Calu3 (cell line): ENCODE data around the gene ZNF565. TPM values are rescaled to one million over a fixed set of nuclear protein-coding genes. Genes with fewer than 3 reads are reported as not detected.

Source experiments
- BruUV-seq: library from RNA; stranded (reverse); fragments of 400-500 nt; replicated peaks from 2 replicates; lab custom pipeline; 2021; lab: Mats Ljungman, UMichigan
- CTCF ChIA-PET: fragments of 300-600 bp; sonication (Branson Sonifier 250); formaldehyde crosslinking; loops from one replicate; lab custom pipeline; 2022; ENCODE audit warnings: antibody characterized with exemption; lab: Charles Lee
- DNase-seq: peaks from one replicate; pipeline ENCODE4 v3.0.0; 2022
- H3K27ac Mint-ChIP-seq: one replicate; pipeline ENCODE4 v1.8.0; 2022; ENCODE audit warnings: mixed read lengths; ENCODE audit not compliant: unreplicated experiment
- H3K27me3 Mint-ChIP-seq: one replicate; pipeline ENCODE4 v1.8.0; 2022; ENCODE audit warnings: mixed read lengths; ENCODE audit not compliant: unreplicated experiment
- H3K36me3 Mint-ChIP-seq: one replicate; pipeline ENCODE4 v1.8.0; 2022; ENCODE audit warnings: mild to moderate bottlenecking, moderate library complexity, mixed read lengths; ENCODE audit not compliant: insufficient read depth, unreplicated experiment
- H3K4me1 Mint-ChIP-seq: one replicate; pipeline ENCODE4 v1.8.0; 2022; ENCODE audit warnings: mild to moderate bottlenecking, low read depth, mixed read lengths; ENCODE audit not compliant: unreplicated experiment
- H3K4me3 Mint-ChIP-seq: one replicate; pipeline ENCODE4 v1.8.0; 2022; ENCODE audit warnings: mild to moderate bottlenecking, low read depth, moderate library complexity, mixed read lengths; ENCODE audit not compliant: unreplicated experiment
- H3K9me3 Mint-ChIP-seq: one replicate; pipeline ENCODE4 v1.8.0; 2022; ENCODE audit warnings: low read depth, mixed read lengths; ENCODE audit not compliant: unreplicated experiment
- intact Hi-C: fragments of 100-400 bp; cut with micrococcal nuclease; formaldehyde crosslinking; loops from one replicate; pipeline ENCODE4 v1.10.0; 2022; ENCODE audit not compliant: unreplicated experiment
- total RNA-seq: library from RNA; stranded (reverse); gene quantifications from 2 replicates; pipeline ENCODE4 v1.2.3, GENCODE V29; 2022
- TF ChIP-seq, protein P1 (sequence below): fragments of 200-600 bp; IDR thresholded peaks from one replicate; pipeline ENCODE4 v1.8.0; 2022; ENCODE audit warnings: antibody characterized with exemption; ENCODE audit not compliant: unreplicated experiment

ZNF565 gene
- total RNA-seq, 1 experiment from 2014 or later, result 6.3 TPM

DNA sequence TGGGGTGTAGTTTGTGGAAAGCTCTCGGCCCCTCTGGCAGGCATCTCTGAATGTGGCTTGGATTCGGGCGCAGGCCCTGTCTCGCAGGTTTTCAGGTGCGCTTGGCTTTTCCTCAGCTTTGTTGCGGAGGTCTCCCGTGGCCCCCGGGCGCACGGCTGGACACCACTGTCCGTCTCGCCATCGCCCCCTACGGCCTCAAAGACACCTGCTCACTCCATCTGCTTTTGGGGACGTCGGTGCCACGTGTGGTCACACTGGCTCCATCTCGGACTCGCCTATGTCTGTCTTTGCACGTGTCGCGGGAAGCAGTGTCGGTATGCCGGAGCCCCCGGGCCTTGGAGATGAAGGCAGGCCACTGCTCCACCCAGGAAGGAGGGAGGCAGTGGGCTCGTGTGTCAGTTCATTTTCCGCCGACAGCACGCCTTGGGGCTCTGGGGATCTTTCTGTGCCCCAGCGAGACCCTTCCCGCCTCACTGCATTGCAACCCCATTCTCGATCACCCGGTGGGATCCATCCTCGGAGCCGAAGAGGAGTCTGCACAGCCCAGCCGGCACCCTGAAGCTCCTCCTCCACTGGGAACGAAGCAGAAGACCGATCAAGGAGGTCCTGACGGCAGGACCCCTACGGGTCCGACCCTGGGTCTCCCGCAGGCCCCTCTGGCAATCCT is 42.5 kb upstream of the ZNF565 start:
- no peak overlapping the region for H3K4me3 Mint-ChIP-seq
- CTCF ChIA-PET, result no interaction called here
- H3K4me1 Mint-ChIP-seq, result no peaks in the 10 kb centered on the region
- H3K27me3 Mint-ChIP-seq, result no peaks in the 10 kb centered on the region
- TF ChIP-seq, protein P1, sequence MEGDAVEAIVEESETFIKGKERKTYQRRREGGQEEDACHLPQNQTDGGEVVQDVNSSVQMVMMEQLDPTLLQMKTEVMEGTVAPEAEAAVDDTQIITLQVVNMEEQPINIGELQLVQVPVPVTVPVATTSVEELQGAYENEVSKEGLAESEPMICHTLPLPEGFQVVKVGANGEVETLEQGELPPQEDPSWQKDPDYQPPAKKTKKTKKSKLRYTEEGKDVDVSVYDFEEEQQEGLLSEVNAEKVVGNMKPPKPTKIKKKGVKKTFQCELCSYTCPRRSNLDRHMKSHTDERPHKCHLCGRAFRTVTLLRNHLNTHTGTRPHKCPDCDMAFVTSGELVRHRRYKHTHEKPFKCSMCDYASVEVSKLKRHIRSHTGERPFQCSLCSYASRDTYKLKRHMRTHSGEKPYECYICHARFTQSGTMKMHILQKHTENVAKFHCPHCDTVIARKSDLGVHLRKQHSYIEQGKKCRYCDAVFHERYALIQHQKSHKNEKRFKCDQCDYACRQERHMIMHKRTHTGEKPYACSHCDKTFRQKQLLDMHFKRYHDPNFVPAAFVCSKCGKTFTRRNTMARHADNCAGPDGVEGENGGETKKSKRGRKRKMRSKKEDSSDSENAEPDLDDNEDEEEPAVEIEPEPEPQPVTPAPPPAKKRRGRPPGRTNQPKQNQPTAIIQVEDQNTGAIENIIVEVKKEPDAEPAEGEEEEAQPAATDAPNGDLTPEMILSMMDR, result no peak
- H3K9me3 Mint-ChIP-seq, result peaks cover 11% of the 10 kb centered on the region
- H3K27ac Mint-ChIP-seq, result no peak overlapping the region
- no peak for DNase-seq
- no peaks in the 10 kb centered on the region for H3K36me3 Mint-ChIP-seq
- intact Hi-C loops, result no loop called here
- BruUV-seq, result no TSS peak

DNA sequence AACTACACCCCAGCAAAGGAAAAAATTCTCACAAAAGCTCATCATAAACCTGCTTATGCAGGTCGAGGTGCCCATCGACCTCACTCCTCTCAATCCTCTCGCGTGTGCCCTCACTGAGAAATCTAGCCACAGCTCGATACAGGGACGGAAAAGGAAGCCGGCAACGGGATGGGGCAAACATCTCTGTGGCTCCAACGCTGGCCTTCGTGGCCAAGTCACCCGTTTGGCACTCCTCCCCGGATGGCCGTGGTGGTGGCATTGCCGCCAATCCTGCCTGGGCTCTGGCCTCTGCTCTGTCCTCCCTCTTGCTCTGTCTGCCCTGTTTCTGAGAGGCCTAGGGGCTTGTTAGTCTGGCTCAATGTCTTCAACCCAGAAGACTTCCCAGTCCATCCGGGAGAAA is 41.6 kb upstream of the ZNF565 start:
- intact Hi-C loops, result no loop called here
- H3K27me3 Mint-ChIP-seq, result no peaks in the 10 kb centered on the region
- TF ChIP-seq, protein P1, result no peak
- H3K36me3 Mint-ChIP-seq, result no peaks in the 10 kb centered on the region
- CTCF ChIA-PET, result no interaction called here
- H3K9me3 Mint-ChIP-seq, result peaks cover 11% of the 10 kb centered on the region
- H3K27ac Mint-ChIP-seq, result no peak overlapping the region
- DNase-seq, result no peak
- H3K4me1 Mint-ChIP-seq, result no peaks in the 10 kb centered on the region
- BruUV-seq, result no TSS peak
- H3K4me3 Mint-ChIP-seq, result no peak overlapping the region

GRCh38 chr19:36255316-36255715 is 40.9 kb upstream of the ZNF565 start:
- BruUV-seq, result no TSS peak
- intact Hi-C loops, result no loop called here
- Mint-ChIP-seq H3K27me3 (no peaks in the 10 kb centered on the region), H3K4me3 (no peak overlapping the region), H3K4me1 (no peaks in the 10 kb centered on the region), H3K9me3 (peaks cover 11% of the 10 kb centered on the region), H3K27ac (no peak overlapping the region), H3K36me3 (no peaks in the 10 kb centered on the region)
- CTCF ChIA-PET, result no interaction called here
- TF ChIP-seq, protein P1, result no peak
- no peak for DNase-seq

DNA sequence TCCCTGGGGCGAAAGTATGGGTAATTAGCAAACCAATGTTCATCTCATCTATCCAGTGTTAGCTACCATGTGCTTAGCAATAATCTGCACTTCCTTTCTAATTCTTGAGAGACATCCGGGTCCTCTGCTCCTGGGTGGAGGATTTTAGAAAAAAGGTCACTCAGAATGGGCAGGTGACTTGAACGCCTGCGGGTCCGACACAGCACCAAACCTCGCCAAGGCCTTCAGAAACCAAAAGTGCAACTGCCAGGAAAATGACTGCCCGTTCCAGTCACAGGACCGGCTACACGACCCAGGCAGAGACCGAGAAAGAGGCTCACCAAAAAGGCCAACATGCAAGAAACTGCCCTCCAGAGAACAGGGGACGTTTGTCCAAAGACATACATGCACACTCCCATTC is 40.4 kb upstream of the ZNF565 start:
- intact Hi-C loops, result no loop called here
- no TSS peak for BruUV-seq
- Mint-ChIP-seq H3K4me1 (no peaks in the 10 kb centered on the region), H3K27ac (no peak overlapping the region), H3K36me3 (no peaks in the 10 kb centered on the region), H3K27me3 (no peaks in the 10 kb centered on the region), H3K9me3 (peaks cover 11% of the 10 kb centered on the region), H3K4me3 (no peak overlapping the region)
- no peak for DNase-seq
- CTCF ChIA-PET, result no interaction called here
- TF ChIP-seq, protein P1, result no peak
